ENCODE results near the gene TMEM208. TPM values are rescaled to one million over a fixed set of nuclear protein-coding genes. Genes with fewer than 3 reads are reported as not detected.

Gene TMEM208
- total RNA-seq, 1 donor from 2014 or later: 47.5 TPM

DNA sequence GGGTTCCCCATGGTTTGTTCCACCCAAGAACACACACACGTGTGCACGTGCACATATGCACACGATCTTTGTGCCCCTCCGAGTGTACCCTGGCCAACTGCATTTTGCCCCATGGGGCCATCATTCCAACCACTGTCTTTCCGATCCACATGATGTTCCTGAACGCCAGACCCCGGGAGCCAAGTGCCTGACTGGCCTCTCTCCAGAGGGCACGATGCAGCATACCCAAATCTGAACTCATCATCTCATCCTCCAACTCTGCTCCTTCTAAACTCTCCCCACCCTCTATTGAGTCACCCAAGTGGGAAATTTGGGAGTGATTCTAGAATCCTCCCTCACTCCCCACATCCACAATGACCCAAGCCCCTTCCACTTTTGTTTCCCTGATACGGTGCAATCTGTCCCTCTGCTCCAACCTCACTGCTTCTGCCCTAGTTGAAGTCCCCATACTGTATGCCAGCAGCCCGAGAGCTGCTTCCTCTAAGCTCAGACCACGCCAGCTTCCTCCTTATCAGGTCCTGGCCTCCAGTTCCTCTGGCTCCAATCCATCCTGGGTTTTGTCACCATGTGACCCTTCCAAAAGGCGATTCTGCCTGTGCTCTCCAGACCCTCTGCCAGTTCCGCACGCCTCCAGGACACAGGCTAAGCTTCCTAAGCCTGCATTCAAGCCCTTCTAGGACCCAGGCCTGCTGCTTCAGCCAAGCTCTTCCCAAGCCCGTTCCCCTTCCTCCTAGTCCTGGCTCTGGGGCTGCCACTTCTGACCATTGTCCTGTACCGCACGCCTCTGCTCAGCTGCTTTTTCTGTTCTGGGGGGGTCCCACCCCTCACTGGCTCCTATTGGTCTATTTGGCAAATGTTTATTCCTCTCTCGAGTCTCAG is 10.1 kb upstream of the TMEM208 start:
- no peak for DNase-seq (ENCODE audit: low read depth)
- FAIRE-seq: no peak
- Mint-ChIP-seq H3K9me3 (ENCODE audit: unreplicated experiment) (no peaks in the 10 kb centered on the region), H3K27ac (ENCODE audit: unreplicated experiment) (no peak overlapping the region), H3K4me1 (ENCODE audit: low read depth, unreplicated experiment) (peaks cover under 1% of the 10 kb centered on the region), H3K4me3 (ENCODE audit: unreplicated experiment) (no peak overlapping the region), H3K36me3 (ENCODE audit: low read depth, unreplicated experiment) (peaks cover 34% of the 10 kb centered on the region), H3K27me3 (ENCODE audit: low read depth, unreplicated experiment) (peaks cover 15% of the 10 kb centered on the region)
- H3K9ac ChIP-seq (ENCODE audit: low read length): no peak overlapping the region
- TF ChIP-seq CTCF (IDR thresholded peaks at IDR 0.05; ENCODE audit: insufficient read depth, low read depth, low read length) (no peak), EZH2 (IDR thresholded peaks at IDR 0.05; ENCODE audit: insufficient read depth, low read length) (no peak)
- no peak overlapping the region for H3K27ac ChIP-seq (ENCODE audit: low read depth, low read length)
- H3K4me3 ChIP-seq (ENCODE audit: insufficient read depth, low read depth, low read length): no peak overlapping the region
- no peaks in the 10 kb centered on the region for H3K79me2 ChIP-seq (ENCODE audit: insufficient read depth, low read length)
- H3K4me2 ChIP-seq (ENCODE audit: low read length): no peak overlapping the region
- no peaks in the 10 kb centered on the region for H4K20me1 ChIP-seq (ENCODE audit: insufficient read depth, low read length)
- H3K4me1 ChIP-seq (ENCODE audit: insufficient read depth, low read length): no peaks in the 10 kb centered on the region
- H3K9me3 ChIP-seq (ENCODE audit: insufficient read depth, low read depth, low read length): no peaks in the 10 kb centered on the region
- H3K27me3 ChIP-seq (ENCODE audit: insufficient read depth, low read length): no peaks in the 10 kb centered on the region
- no peak overlapping the region for H2AFZ ChIP-seq (ENCODE audit: low read depth, low read length)
- no peaks in the 10 kb centered on the region for H3K36me3 ChIP-seq (ENCODE audit: insufficient read depth, low read length)

GRCh38 chr16:67223992-67224391 is 2.9 kb upstream of the TMEM208 start:
- no peak for DNase-seq (ENCODE audit: low read depth)
- TF ChIP-seq CTCF (IDR thresholded peaks at IDR 0.05; ENCODE audit: insufficient read depth, low read depth, low read length) (no peak), EZH2 (IDR thresholded peaks at IDR 0.05; ENCODE audit: insufficient read depth, low read length) (no peak)
- peaks cover 32% of the 10 kb centered on the region for H3K79me2 ChIP-seq (ENCODE audit: insufficient read depth, low read length)
- peaks cover 20% of the 10 kb centered on the region for H3K4me1 ChIP-seq (ENCODE audit: insufficient read depth, low read length)
- no peaks in the 10 kb centered on the region for H3K27me3 Mint-ChIP-seq (ENCODE audit: low read depth, unreplicated experiment)
- no peak overlapping the region for H3K27ac Mint-ChIP-seq (ENCODE audit: unreplicated experiment)
- peaks cover 3% of the 10 kb centered on the region for H3K4me1 Mint-ChIP-seq (ENCODE audit: low read depth, unreplicated experiment)
- peaks cover 13% of the 10 kb centered on the region for H4K20me1 ChIP-seq (ENCODE audit: insufficient read depth, low read length)
- H3K36me3 Mint-ChIP-seq (ENCODE audit: low read depth, unreplicated experiment): peaks cover 6% of the 10 kb centered on the region
- H3K27ac ChIP-seq (ENCODE audit: low read depth, low read length): no peak overlapping the region
- H3K9ac ChIP-seq (ENCODE audit: low read length): no peak overlapping the region
- no peaks in the 10 kb centered on the region for H3K9me3 ChIP-seq (ENCODE audit: insufficient read depth, low read depth, low read length)
- no peaks in the 10 kb centered on the region for H3K9me3 Mint-ChIP-seq (ENCODE audit: unreplicated experiment)
- no peak overlapping the region for H3K4me2 ChIP-seq (ENCODE audit: low read length)
- no peak for FAIRE-seq
- peaks cover 11% of the 10 kb centered on the region for H3K36me3 ChIP-seq (ENCODE audit: insufficient read depth, low read length)
- H3K27me3 ChIP-seq (ENCODE audit: insufficient read depth, low read length): no peaks in the 10 kb centered on the region
- no peak overlapping the region for H2AFZ ChIP-seq (ENCODE audit: low read depth, low read length)
- H3K4me3 Mint-ChIP-seq (ENCODE audit: unreplicated experiment): no peak overlapping the region
- no peak overlapping the region for H3K4me3 ChIP-seq (ENCODE audit: insufficient read depth, low read depth, low read length)

- Histone ChIP-seq H3K36me3 (ENCODE audit: insufficient read depth, low read length) (peaks cover 29% of the 10 kb centered on the region), H3K4me2 (ENCODE audit: low read length) (peak overlapping the region; percentile 94), H3K9me3 (ENCODE audit: insufficient read depth, low read depth, low read length) (no peaks in the 10 kb centered on the region), H3K9ac (ENCODE audit: low read length) (peak overlapping the region; percentile 96), H4K20me1 (ENCODE audit: insufficient read depth, low read length) (peaks cover 29% of the 10 kb centered on the region), H3K4me3 (ENCODE audit: insufficient read depth, low read depth, low read length) (peak overlapping the region; percentile 92), H2AFZ (ENCODE audit: low read depth, low read length) (peak overlapping the region; percentile 94), H3K27me3 (ENCODE audit: insufficient read depth, low read length) (no peaks in the 10 kb centered on the region), H3K27ac (ENCODE audit: low read depth, low read length) (peak overlapping the region; percentile 54), H3K79me2 (ENCODE audit: insufficient read depth, low read length) (peaks cover 50% of the 10 kb centered on the region), H3K4me1 (ENCODE audit: insufficient read depth, low read length) (peaks cover 20% of the 10 kb centered on the region)
- Mint-ChIP-seq H3K36me3 (ENCODE audit: low read depth, unreplicated experiment) (peaks cover 9% of the 10 kb centered on the region), H3K9me3 (ENCODE audit: unreplicated experiment) (no peaks in the 10 kb centered on the region), H3K27me3 (ENCODE audit: low read depth, unreplicated experiment) (no peaks in the 10 kb centered on the region), H3K4me1 (ENCODE audit: low read depth, unreplicated experiment) (peaks cover 3% of the 10 kb centered on the region), H3K4me3 (ENCODE audit: unreplicated experiment) (peak overlapping the region; percentile 99), H3K27ac (ENCODE audit: unreplicated experiment) (peak overlapping the region; percentile 58)
- FAIRE-seq: no peak
- TF ChIP-seq EZH2 (IDR thresholded peaks at IDR 0.05; ENCODE audit: insufficient read depth, low read length) (no peak), CTCF (IDR thresholded peaks at IDR 0.05; ENCODE audit: insufficient read depth, low read depth, low read length) (no peak)
- DNase-seq (ENCODE audit: low read depth): no peak
Observed at GRCh38 chr16:67226295-67226803, 581 bp upstream of the TMEM208 start.
